Common myeloid progenitor, CD34-positive (primary cell): ENCODE results near the gene ASRGL1.

Source experiments
- CTCF ChIA-PET: fragments of 350-600 bp; sonication (Branson Sonifier 250); formaldehyde crosslinking; loops from one replicate; lab custom pipeline; 2021; ENCODE audit warnings: antibody characterized with exemption; lab: Charles Lee
- POLR2A ChIA-PET: fragments of 350-600 bp; sonication (Branson Sonifier 250); formaldehyde crosslinking; loops from one replicate; lab custom pipeline; 2021; ENCODE audit warnings: antibody characterized with exemption; lab: Charles Lee
- DNase-seq, 3 donors: peaks; one replicate each; pipeline versions ENCODE4 v3.0.0 to v3.0.0-alpha.2; 2013
- H3K27ac ChIP-seq, 2 experiments: 1 replicate in 1 of 2; 2 replicates in 1 of 2; pipeline ENCODE4 v1.7.0; 2013; ENCODE audit warnings: inconsistent platforms in 2 of 2, low read length in 2 of 2, mild to moderate bottlenecking in 2 of 2, low read depth in 1 of 2, moderate library complexity in 1 of 2; ENCODE audit not compliant: severe bottlenecking in 2 of 2, insufficient read depth in 1 of 2, poor library complexity in 1 of 2
- H3K27me3 ChIP-seq, 5 experiments: replicated peaks in 2 of 5; 1 replicate in 3 of 5; 2 replicates in 2 of 5; pipeline versions ENCODE4 v1.6.1 to v1.7.0; 2013; ENCODE audit warnings: low read length in 4 of 5, mild to moderate bottlenecking in 2 of 5, moderate library complexity in 2 of 5, inconsistent platforms in 1 of 5; ENCODE audit not compliant: insufficient read depth in 5 of 5, control insufficient read depth in 4 of 5
- H3K36me3 ChIP-seq, 4 experiments: 1 replicate in 2 of 4; 2 replicates in 2 of 4; pipeline versions ENCODE4 v1.6.1 to v1.7.0; 2013; ENCODE audit warnings: low read length in 3 of 4, control low read depth in 1 of 4, mild to moderate bottlenecking in 1 of 4; ENCODE audit not compliant: control insufficient read depth in 4 of 4, insufficient read depth in 4 of 4
- H3K4me1 ChIP-seq, 4 experiments: 1 replicate in 3 of 4; 2 replicates in 1 of 4; pipeline versions ENCODE4 v1.6.1 to v1.7.1; 2013; ENCODE audit warnings: low read length in 3 of 4, mild to moderate bottlenecking in 3 of 4, control low read depth in 1 of 4, inconsistent platforms in 1 of 4, moderate library complexity in 1 of 4; ENCODE audit not compliant: control insufficient read depth in 4 of 4, insufficient read depth in 4 of 4; ENCODE audit errors: control extremely low read depth in 1 of 4
- H3K4me3 ChIP-seq, 7 experiments: 1 replicate in 4 of 7; 2 replicates in 3 of 7; pipeline versions ENCODE4 v1.5.1 to v1.7.0; 2013; ENCODE audit warnings: mild to moderate bottlenecking in 7 of 7, low read length in 6 of 7, moderate library complexity in 6 of 7, inconsistent platforms in 2 of 7, low read depth in 2 of 7, control low read depth in 1 of 7; ENCODE audit not compliant: insufficient read depth in 4 of 7, control insufficient read depth in 1 of 7; ENCODE audit errors: extremely low read depth in 1 of 7
- H3K9me3 ChIP-seq, 5 experiments: 1 replicate in 4 of 5; 2 replicates in 1 of 5; pipeline versions ENCODE4 v1.6.1 to v1.7.1; 2013; ENCODE audit warnings: low read length in 4 of 5, mild to moderate bottlenecking in 2 of 5, inconsistent platforms in 1 of 5, low read depth in 1 of 5, moderate library complexity in 1 of 5; ENCODE audit not compliant: control insufficient read depth in 4 of 5, insufficient read depth in 2 of 5; ENCODE audit errors: control extremely low read depth in 1 of 5
- WGBS: methylation state at CpG from one replicate; pipeline ENCODE4 v1.1.5; 2013; ENCODE audit not compliant: insufficient coverage; 5-methylcytosine and 5-hydroxymethylcytosine counted together

The ASRGL1 gene

DNA sequence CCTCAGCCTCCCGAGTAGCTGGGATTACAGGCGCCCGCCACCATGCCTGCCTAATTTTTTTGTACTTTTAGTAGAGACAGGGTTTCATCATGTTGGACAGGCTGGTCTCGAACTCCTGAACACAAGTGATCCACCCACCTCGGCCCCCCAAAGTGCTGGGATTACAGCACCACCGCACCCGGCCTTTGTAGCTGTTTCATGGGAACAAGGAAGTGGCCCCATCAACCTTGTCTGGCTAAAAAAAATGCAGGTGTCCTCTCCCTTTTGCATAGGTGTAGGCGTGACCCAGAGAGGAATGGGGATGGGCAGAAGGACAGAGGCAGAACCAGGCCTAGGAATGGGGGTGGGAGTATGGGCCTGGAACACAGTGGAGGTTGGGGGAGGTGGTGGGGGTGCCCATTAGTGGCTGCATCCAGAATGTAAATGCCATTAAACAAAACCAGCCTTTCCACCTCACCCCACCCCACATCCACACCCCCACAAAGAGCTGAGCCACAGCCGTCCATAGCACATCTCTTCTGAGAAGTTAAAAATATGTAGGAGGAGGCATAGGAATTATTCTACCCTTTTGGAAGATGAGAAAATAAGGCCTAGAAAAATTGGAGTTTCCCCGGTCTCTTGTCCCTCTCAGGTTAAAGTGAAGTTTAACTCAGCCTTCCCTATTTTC lies 58.8 kb downstream of the ASRGL1 start:
- peaks cover 0 to 84% (median 27%) of the 10 kb centered on the region in 4 experiments for H3K4me1 ChIP-seq
- 98% methylated on average over 8 of the region's 10 CpGs for WGBS
- ChIA-PET POLR2A (interaction anchor here (0.6 to 1.4 kb wide), 3 partner anchors 45 to 332 kb away, joined by 3 to 4 read pairs (median 3); no protein-coding TSS in a partner anchor), CTCF (interaction anchor here (0.7 to 6.3 kb wide), 20 partner anchors 10 to 233 kb away, joined by 3 to 73 read pairs (median 5); partner anchors contain the start of genes SCGB1A1 and TUT1)
- H3K27me3 ChIP-seq = no peaks in the 10 kb centered on the region
- no peaks in the 10 kb centered on the region for H3K36me3 ChIP-seq
- DNase-seq = no peak
- H3K27ac ChIP-seq = peak overlapping the region in 1 of 2 experiments; percentile 54
- H3K4me3 ChIP-seq = no peak overlapping the region
- no peaks in the 10 kb centered on the region for H3K9me3 ChIP-seq

GRCh38 chr11:62398011-62398994 lies 61.1 kb downstream of the ASRGL1 start:
- Histone ChIP-seq H3K4me3 (peak overlapping the region in 2 of 7 experiments; percentile 1 to 17), H3K9me3 (no peaks in the 10 kb centered on the region), H3K36me3 (no peaks in the 10 kb centered on the region), H3K4me1 (peaks cover 0 to 82% (median 37%) of the 10 kb centered on the region in 4 experiments), H3K27ac (peak overlapping the region in 1 of 2 experiments; percentile 14), H3K27me3 (no peaks in the 10 kb centered on the region)
- ChIA-PET CTCF (interaction anchor here (1.0 to 2.1 kb wide), 4 partner anchors 8 to 162 kb away, joined by 4 to 7 read pairs (median 6); no protein-coding TSS in a partner anchor), POLR2A (interaction anchor here (0.6 kb wide), 1 partner anchor 21 kb away, joined by 3 read pairs; no protein-coding TSS in a partner anchor)
- WGBS = 48% methylated on average over 20 of the region's 22 CpGs
- peak; percentile 52 to 93 (median 84) for DNase-seq

DNA sequence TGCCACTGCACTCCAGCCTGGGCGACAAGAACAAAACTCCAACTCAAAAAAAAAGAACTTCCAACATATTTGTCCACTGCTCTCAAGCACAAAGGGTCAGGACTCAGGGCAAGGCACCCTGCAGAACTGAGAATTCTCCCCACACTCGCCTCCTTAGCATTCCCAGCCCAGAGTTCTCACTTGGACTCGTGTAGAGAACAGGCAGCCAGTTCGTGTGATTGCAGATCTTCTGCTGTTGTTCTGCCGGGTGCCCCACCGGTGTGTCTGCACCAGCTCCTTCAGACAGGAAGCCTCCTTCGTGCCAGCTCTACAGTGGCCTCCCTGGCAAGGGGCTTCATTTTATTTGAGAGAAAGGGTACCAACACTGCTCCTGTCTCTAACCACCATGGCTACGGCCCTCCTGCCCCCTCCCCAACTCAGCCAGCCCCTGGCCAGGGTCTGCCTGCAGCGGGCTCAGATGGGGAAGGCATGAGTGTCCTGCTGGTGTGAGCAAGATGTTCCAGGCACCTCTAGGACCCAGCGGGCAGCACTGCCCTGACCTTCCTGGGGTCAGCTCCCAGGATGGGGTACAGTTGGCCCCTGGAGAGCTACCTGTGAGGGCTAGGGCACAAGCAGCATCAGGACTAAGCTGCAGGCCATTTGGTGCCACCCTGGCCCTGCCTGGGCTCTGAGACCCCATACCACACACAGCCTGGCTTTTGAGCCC lies 62.1 kb downstream of the ASRGL1 start:
- peak in 2 of 3 donors; percentile 13 to 36 for DNase-seq
- POLR2A ChIA-PET = no interaction called here
- peak overlapping the region in 1 of 7 experiments; percentile 1 for H3K4me3 ChIP-seq
- CTCF ChIA-PET = interaction anchor here (0.8 to 2.1 kb wide), 7 partner anchors 9 to 161 kb away, joined by 3 to 9 read pairs (median 5); no protein-coding TSS in a partner anchor
- no peaks in the 10 kb centered on the region for H3K27me3 ChIP-seq
- WGBS = 54% methylated on average over 9 of the region's 10 CpGs
- H3K9me3 ChIP-seq = no peaks in the 10 kb centered on the region
- no peaks in the 10 kb centered on the region for H3K36me3 ChIP-seq
- H3K27ac ChIP-seq = no peak overlapping the region
- H3K4me1 ChIP-seq = peaks cover 0 to 76% (median 37%) of the 10 kb centered on the region in 4 experiments

DNA sequence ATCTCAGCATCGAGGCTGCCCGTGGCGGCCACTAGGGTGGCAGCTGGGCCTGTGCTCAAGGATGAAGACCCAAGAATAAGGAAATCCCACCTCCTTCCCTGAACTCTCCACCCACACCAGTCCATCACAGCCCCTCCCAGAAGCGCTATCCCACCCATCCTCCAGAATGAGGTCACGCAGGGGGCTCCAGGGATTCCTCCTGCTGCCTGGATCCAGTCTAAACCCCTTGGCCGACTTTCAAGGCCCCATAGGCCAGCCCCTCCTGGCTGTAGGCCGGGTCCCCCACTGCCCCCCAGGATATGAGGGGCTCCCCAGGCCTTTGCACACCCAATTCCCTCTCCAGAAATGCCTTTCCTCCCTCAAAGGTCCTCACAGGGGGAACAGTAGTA lies 62.6 kb downstream of the ASRGL1 start:
- no peak for DNase-seq
- no peaks in the 10 kb centered on the region for H3K9me3 ChIP-seq
- WGBS = 70% methylated on average over 5 of the region's 7 CpGs
- CTCF ChIA-PET = interaction anchor here (0.8 to 2.1 kb wide), 7 partner anchors 10 to 160 kb away, joined by 3 to 9 read pairs (median 5); no protein-coding TSS in a partner anchor
- no peaks in the 10 kb centered on the region for H3K27me3 ChIP-seq
- no peak overlapping the region for H3K4me3 ChIP-seq
- H3K27ac ChIP-seq = no peak overlapping the region
- POLR2A ChIA-PET = no interaction called here
- no peaks in the 10 kb centered on the region for H3K36me3 ChIP-seq
- H3K4me1 ChIP-seq = peaks cover 0 to 72% (median 37%) of the 10 kb centered on the region in 4 experiments

DNA sequence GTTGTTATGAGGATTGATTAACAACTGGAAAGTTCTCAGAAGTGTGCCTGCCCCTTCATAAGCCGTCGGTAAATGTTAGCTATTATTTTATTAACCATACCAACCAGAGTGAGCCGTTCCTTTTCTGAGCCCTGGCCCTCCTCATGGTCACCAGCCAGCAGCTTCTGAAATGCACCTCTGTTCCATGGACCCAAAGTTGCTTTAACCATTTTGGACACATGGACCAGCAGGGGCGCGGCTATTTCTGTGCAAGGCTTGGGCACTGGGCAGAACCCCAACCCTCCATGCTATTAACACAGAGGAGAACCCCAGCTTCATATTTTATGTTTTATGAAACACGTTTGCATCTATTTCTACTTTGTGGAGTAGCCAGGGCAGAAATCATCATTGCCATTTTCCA lies 63.0 kb downstream of the ASRGL1 start:
- 95% methylated on average over 6 of the region's 6 CpGs for WGBS

GRCh38 chr11:62400760-62401159 lies 63.5 kb downstream of the ASRGL1 start:
- Histone ChIP-seq H3K36me3 (no peaks in the 10 kb centered on the region), H3K27ac (no peak overlapping the region), H3K9me3 (no peaks in the 10 kb centered on the region), H3K4me3 (no peak overlapping the region), H3K4me1 (peaks cover 0 to 65% (median 35%) of the 10 kb centered on the region in 4 experiments), H3K27me3 (no peaks in the 10 kb centered on the region)
- POLR2A ChIA-PET = interaction anchor here (0.6 kb wide), 1 partner anchor 21 kb away, joined by 3 read pairs; no protein-coding TSS in a partner anchor
- CTCF ChIA-PET = interaction anchor here (0.6 to 2.1 kb wide), 5 partner anchors 21 to 160 kb away, joined by 3 to 9 read pairs (median 5); no protein-coding TSS in a partner anchor
- 97% methylated on average over 9 of the region's 9 CpGs for WGBS
- DNase-seq = no peak

More for the DNA sequence above, 63.0 kb downstream of the ASRGL1 start:
- POLR2A ChIA-PET = interaction anchor here (0.6 kb wide), 1 partner anchor 22 kb away, joined by 3 read pairs; no protein-coding TSS in a partner anchor
- Histone ChIP-seq H3K27me3 (no peaks in the 10 kb centered on the region), H3K9me3 (no peaks in the 10 kb centered on the region), H3K36me3 (no peaks in the 10 kb centered on the region), H3K4me1 (peaks cover 0 to 68% (median 35%) of the 10 kb centered on the region in 4 experiments), H3K27ac (no peak overlapping the region), H3K4me3 (no peak overlapping the region)
- no peak for DNase-seq
- CTCF ChIA-PET = interaction anchor here (0.6 to 2.1 kb wide), 8 partner anchors 9 to 160 kb away, joined by 3 to 9 read pairs (median 5); no protein-coding TSS in a partner anchor
